ENCODE data around the gene ASXL2.

DNA sequence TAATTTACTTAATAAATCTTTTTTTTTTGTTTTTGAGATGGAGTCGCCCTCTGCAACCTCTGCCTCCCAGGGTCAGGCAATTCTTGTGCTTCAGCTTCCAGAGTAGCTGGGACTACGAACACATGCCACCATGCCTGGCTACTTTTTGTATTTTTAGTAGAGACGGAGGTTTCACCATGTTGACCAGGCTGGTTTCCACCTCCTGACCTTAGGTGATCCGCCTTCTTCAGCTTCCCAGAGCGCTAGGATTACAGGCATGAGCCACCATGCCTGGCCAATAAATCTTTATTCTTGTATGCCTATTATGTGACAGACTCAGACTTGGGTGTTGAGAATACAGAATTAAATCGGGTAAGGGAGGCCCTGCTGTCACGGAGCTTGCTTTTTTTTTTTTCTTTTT is 16.7 kb upstream of the ASXL2 start:
- no peak for TF ChIP-seq CTCF (conservative IDR thresholded peaks at IDR 0.05; ENCODE audit: low read length)
- no peak for TF ChIP-seq EZH2phosphoT487 (IDR thresholded peaks at IDR 0.05; ENCODE audit: borderline replicate concordance)
